Uterus (tissue), 4 donors: ENCODE data around the gene FAM13C. TPM values are rescaled to one million over a fixed set of nuclear protein-coding genes. Genes with fewer than 3 reads are reported as not detected.

Experiments used
- DNase-seq, 2 donors: peaks; one replicate each; pipeline ENCODE4 v3.0.0-alpha.2; 2019 to 2020
- H3K27ac ChIP-seq, 2 donors: fragments of 200-600 bp; sonication (generic); 1 replicate in 1 of 2; 2 replicates in 1 of 2; pipeline ENCODE4 v1.5.1; 2016 to 2018
- H3K27me3 ChIP-seq, 2 donors: fragments of 200-600 bp; sonication (generic); one replicate each; pipeline ENCODE4 v1.5.1; 2018 to 2019; ENCODE audit warnings: control low read depth in 1 of 2
- H3K36me3 ChIP-seq, 2 donors: fragments of 200-600 bp; sonication (generic); one replicate each; pipeline ENCODE4 v1.5.1; 2019; ENCODE audit warnings: control low read depth in 1 of 2
- H3K4me1 ChIP-seq, 2 donors: fragments of 200-600 bp; sonication (generic); one replicate each; pipeline ENCODE4 v1.5.1; 2018 to 2019; ENCODE audit warnings: control low read depth in 1 of 2
- H3K4me3 ChIP-seq, 2 donors: fragments of 200-600 bp; sonication (generic); 1 replicate in 1 of 2; 2 replicates in 1 of 2; pipeline ENCODE4 v1.5.1; 2018 to 2019; ENCODE audit warnings: mild to moderate bottlenecking in 1 of 2
- H3K9me3 ChIP-seq, 2 donors: fragments of 200-600 bp; sonication (generic); one replicate each; pipeline ENCODE4 v1.5.1; 2019; ENCODE audit warnings: control low read depth in 1 of 2
- POLR2A ChIP-seq, 2 donors: fragments of 450-650 bp; IDR thresholded peaks; one replicate each; pipeline ENCODE4 v1.6.1; 2016; ENCODE audit warnings: antibody characterized with exemption in 2 of 2, mild to moderate bottlenecking in 1 of 2, moderate library complexity in 1 of 2
- intact Hi-C: fragments of 100-400 bp; cut with DNase I; formaldehyde crosslinking; loops from one replicate; pipeline ENCODE4 v1.15.1; 2023; ENCODE audit warnings: low total_unique reads
- total RNA-seq, 4 donors: library from RNA; depleted of rRNA in 3 of 4; stranded (reverse); fragments of >200 nt in 3 of 4; gene quantifications; one replicate each; pipeline versions ENCODE4 v1.1.0 to v1.2.4, GENCODE V29; 2014 to 2023
- TF ChIP-seq, protein P1 (sequence below), 4 experiments: fragments of 200-600 bp in 2 of 4; fragments of 450-650 bp in 2 of 4; sonication (generic) in 2 of 4; IDR thresholded peaks; one replicate each; pipeline ENCODE4 v1.5.1; 2016 to 2019; ENCODE audit warnings: antibody characterized with exemption in 4 of 4, mild to moderate bottlenecking in 2 of 4, moderate library complexity in 1 of 4
- donor health status: DM: yes; HTN: yes; CAD: no.

The FAM13C gene
- total RNA-seq, 4 donors from 2014 or later = 18.7 to 29.2 (median 23.2) TPM

DNA sequence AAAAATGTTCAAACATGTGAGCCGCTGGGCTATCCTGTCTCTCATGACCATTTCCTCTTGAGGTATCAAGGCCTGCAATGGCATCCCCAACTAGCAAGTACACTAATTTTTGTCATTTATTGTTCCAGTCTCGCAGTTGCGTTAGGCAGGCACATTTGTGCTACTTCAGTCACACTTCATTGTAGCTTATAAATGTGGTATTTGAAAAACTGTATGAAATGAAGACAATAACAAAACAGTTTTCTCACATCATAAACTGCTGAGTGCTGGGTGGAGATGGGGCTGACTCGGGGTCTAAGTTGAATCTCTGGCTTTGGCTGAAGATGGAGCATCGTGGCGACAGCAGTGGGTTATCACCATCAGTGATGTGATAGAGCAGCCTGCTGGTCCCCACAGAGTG is 92.7 kb downstream of the FAM13C start:
- intact Hi-C loops = no loop called here
- DNase-seq = no peak
- Histone ChIP-seq H3K4me1 (no peaks in the 10 kb centered on the region), H3K4me3 (no peak overlapping the region), H3K27me3 (no peaks in the 10 kb centered on the region), H3K27ac (no peak overlapping the region), H3K9me3 (no peaks in the 10 kb centered on the region), H3K36me3 (no peaks in the 10 kb centered on the region)
- TF ChIP-seq POLR2A (IDR thresholded peaks at IDR 0.05) = no peak
- TF ChIP-seq, protein P1, sequence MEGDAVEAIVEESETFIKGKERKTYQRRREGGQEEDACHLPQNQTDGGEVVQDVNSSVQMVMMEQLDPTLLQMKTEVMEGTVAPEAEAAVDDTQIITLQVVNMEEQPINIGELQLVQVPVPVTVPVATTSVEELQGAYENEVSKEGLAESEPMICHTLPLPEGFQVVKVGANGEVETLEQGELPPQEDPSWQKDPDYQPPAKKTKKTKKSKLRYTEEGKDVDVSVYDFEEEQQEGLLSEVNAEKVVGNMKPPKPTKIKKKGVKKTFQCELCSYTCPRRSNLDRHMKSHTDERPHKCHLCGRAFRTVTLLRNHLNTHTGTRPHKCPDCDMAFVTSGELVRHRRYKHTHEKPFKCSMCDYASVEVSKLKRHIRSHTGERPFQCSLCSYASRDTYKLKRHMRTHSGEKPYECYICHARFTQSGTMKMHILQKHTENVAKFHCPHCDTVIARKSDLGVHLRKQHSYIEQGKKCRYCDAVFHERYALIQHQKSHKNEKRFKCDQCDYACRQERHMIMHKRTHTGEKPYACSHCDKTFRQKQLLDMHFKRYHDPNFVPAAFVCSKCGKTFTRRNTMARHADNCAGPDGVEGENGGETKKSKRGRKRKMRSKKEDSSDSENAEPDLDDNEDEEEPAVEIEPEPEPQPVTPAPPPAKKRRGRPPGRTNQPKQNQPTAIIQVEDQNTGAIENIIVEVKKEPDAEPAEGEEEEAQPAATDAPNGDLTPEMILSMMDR (IDR thresholded peaks at IDR 0.05) = no peak

DNA sequence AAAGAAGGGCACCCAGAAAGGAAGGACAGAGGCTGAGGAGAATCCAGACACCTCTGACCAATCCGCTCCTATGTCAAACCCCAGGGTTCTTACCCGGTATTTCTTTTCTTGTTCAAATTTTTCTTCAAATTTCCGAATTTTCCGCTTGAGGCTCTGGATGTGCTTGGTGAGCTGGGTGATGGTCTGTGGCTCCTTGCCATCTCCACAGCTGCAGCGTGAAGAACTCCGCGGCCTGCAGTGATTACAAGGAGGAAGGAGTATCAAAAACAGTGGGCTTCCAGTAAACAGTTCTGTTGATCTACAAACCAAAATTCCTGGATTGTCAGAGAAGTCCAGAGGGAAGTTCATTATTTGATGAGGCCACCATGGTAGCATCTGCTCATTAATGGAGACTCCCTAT is 93.9 kb downstream of the FAM13C start:
- Histone ChIP-seq H3K27me3 (no peaks in the 10 kb centered on the region), H3K27ac (no peak overlapping the region), H3K9me3 (no peaks in the 10 kb centered on the region), H3K4me3 (no peak overlapping the region), H3K36me3 (no peaks in the 10 kb centered on the region), H3K4me1 (no peaks in the 10 kb centered on the region)
- TF ChIP-seq POLR2A (IDR thresholded peaks at IDR 0.05) = no peak
- TF ChIP-seq, protein P1 (IDR thresholded peaks at IDR 0.05) = no peak
- intact Hi-C loops = no loop called here
- DNase-seq = no peak

DNA sequence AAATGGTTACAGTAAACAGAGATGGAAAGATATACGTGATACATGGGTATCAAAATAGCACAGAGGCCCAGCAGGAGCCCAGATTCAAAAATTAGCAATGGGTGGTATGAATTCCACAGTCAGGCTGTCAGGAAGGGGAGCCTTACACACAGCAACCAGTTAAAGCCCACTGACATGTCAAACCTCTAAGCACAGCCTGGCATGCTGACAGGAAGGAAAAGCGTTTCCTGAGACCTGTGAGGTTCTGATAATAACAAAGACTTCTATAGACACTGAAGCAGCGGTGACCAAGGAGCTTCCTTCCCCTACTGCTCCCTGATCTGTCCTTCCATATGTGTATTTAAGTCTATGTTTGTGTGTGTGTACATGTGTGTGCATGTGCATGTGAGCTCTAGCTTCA is 96.0 kb downstream of the FAM13C start:
- intact Hi-C loops = no loop called here
- H3K4me1 ChIP-seq = no peaks in the 10 kb centered on the region
- H3K4me3 ChIP-seq = no peak overlapping the region
- no peak for DNase-seq
- TF ChIP-seq, protein P1 (IDR thresholded peaks at IDR 0.05) = no peak
- no peaks in the 10 kb centered on the region for H3K27me3 ChIP-seq
- H3K9me3 ChIP-seq = no peaks in the 10 kb centered on the region
- H3K36me3 ChIP-seq = no peaks in the 10 kb centered on the region
- H3K27ac ChIP-seq = no peak overlapping the region

DNA sequence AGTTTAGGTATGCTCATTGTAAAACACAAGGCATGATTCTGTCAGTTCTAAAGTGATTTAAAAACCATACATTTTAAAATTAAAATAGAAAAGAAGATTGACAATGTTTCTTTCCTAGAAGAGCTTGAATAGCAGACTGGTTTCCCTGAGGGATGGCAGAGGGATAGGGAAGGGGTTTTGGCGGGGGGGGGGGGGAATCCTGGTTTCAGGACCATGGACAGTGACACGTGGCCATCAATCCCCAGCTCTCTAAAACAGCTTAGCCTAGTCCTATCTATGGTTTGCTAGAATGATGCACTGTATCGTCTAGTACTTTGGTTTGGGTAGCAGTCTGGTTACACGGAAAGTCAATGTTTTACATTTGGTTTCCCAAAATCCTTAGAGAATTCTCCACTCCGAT is 97.2 kb downstream of the FAM13C start:
- Histone ChIP-seq H3K4me1 (no peaks in the 10 kb centered on the region), H3K27ac (no peak overlapping the region), H3K4me3 (no peak overlapping the region), H3K27me3 (no peaks in the 10 kb centered on the region), H3K36me3 (no peaks in the 10 kb centered on the region), H3K9me3 (no peaks in the 10 kb centered on the region)
- intact Hi-C loops = no loop called here
- DNase-seq = no peak
- TF ChIP-seq POLR2A (IDR thresholded peaks at IDR 0.05) = no peak
- TF ChIP-seq, protein P1 (IDR thresholded peaks at IDR 0.05) = no peak

DNA sequence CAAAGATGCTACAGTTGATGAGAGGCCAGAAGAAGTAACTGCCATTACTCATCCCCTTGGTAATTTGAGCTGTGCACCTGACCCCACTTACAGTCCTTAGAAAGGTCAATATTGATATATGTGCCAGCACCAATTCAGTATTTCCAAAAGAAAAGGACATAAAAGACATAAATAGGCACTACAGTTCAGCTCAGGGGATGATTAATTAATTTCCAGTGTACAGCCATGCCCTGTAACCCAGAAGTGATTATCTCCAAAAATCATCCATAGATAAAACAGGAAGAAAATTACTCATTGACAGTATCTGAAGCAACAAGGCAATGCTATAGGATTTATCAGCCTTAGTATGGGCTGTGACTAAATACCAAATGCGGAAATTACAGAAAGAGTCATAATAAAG is 103.5 kb downstream of the FAM13C start:
- Histone ChIP-seq H3K9me3 (no peaks in the 10 kb centered on the region), H3K27ac (no peak overlapping the region), H3K4me1 (no peaks in the 10 kb centered on the region), H3K4me3 (no peak overlapping the region), H3K36me3 (no peaks in the 10 kb centered on the region), H3K27me3 (no peaks in the 10 kb centered on the region)
- intact Hi-C loops = no loop called here
- DNase-seq = no peak
- TF ChIP-seq POLR2A (IDR thresholded peaks at IDR 0.05) = no peak
- TF ChIP-seq, protein P1 (IDR thresholded peaks at IDR 0.05) = no peak
